Spinal cord (tissue), 10 donors: ENCODE measurements around the gene CLIC2. TPM values are rescaled to one million over a fixed set of nuclear protein-coding genes. Genes with fewer than 3 reads are reported as not detected.

Experiments
- DNase-seq, 6 donors: peaks; one replicate each; pipeline versions ENCODE4 v3.0.0 to v3.0.0-alpha.2; 2013 to 2015; ENCODE audit warnings: low spot score in 6 of 6, low read depth in 4 of 6
- H3K27ac ChIP-seq: one replicate; pipeline ENCODE4 v1.5.1; 2013; ENCODE audit warnings: low read depth, low read length, control low read depth
- H3K27me3 ChIP-seq: one replicate; pipeline ENCODE4 v1.6.1; 2013; ENCODE audit warnings: low read length; ENCODE audit not compliant: control insufficient read depth, insufficient read depth
- H3K36me3 ChIP-seq: one replicate; pipeline ENCODE4 v1.6.1; 2013; ENCODE audit warnings: low read length; ENCODE audit not compliant: control insufficient read depth, insufficient read depth
- H3K4me1 ChIP-seq: one replicate; pipeline ENCODE4 v1.6.1; 2013; ENCODE audit warnings: low read length; ENCODE audit not compliant: control insufficient read depth, insufficient read depth
- H3K4me3 ChIP-seq: one replicate; pipeline ENCODE4 v1.5.1; 2013; ENCODE audit warnings: low read depth, low read length, control low read depth
- H3K9me3 ChIP-seq: one replicate; pipeline ENCODE4 v1.6.1; 2013; ENCODE audit warnings: low read length; ENCODE audit not compliant: control insufficient read depth, insufficient read depth
- WGBS: methylation state at CpG from one replicate; pipeline ENCODE4 v1.1.5; 2013; ENCODE audit warnings: missing lambda C conversion rate; ENCODE audit not compliant: insufficient coverage; 5-methylcytosine and 5-hydroxymethylcytosine counted together
- polyA plus RNA-seq, 2 donors: library from polyadenylated mRNA; unstranded; fragments of 120-200 nt; gene quantifications; one replicate each; pipeline ENCODE4 v1.2.1, GENCODE V29; 2013; ENCODE audit not compliant: insufficient read length in 2 of 2
- total RNA-seq, 2 donors: library from RNA; depleted of rRNA in 1 of 2; stranded (reverse); fragments of 120-200 nt in 1 of 2; fragments of >200 nt in 1 of 2; gene quantifications; one replicate each; pipeline versions ENCODE4 v1.2.3 to v1.2.4, GENCODE V29; 2013 to 2014
- donor health status: healthy.

The CLIC2 gene
- total and polyA plus RNA-seq, 4 donors, result 3.6 to 10.2 (median 7.4) TPM

GRCh38 chrX:155266439-155266838 is 68.0 kb downstream of the CLIC2 start:
- Histone ChIP-seq H3K4me3 (no peak overlapping the region), H3K9me3 (no peaks in the 10 kb centered on the region), H3K27ac (no peak overlapping the region), H3K4me1 (no peaks in the 10 kb centered on the region), H3K36me3 (no peaks in the 10 kb centered on the region), H3K27me3 (no peaks in the 10 kb centered on the region)
- no CpG with 5 or more reads among the region's 1 CpG for WGBS
- DNase-seq, result no peak

- no peaks in the 10 kb centered on the region for H3K9me3 ChIP-seq
- no peaks in the 10 kb centered on the region for H3K27me3 ChIP-seq
- 22% methylated on average over 56 of the region's 58 CpGs for WGBS
- H3K27ac ChIP-seq, result no peak within 1 kb of the TSS
- H3K36me3 ChIP-seq, result no peaks in the 10 kb centered on the region
- H3K4me3 ChIP-seq, result peak within 1 kb of the TSS; percentile 49
- DNase-seq, result peak; percentile 22 to 93 (median 48)
- H3K4me1 ChIP-seq, result no peaks in the 10 kb centered on the region
Measured at GRCh38 chrX:155263854-155264628, 70.4 kb downstream of the CLIC2 start, which contains the start of gene RAB39B. TSS of gene RAB39B (minus strand) at chrX:155264491. CDS start at chrX:155264288, 203 bp downstream.

GRCh38 chrX:155262970-155263754 is 71.3 kb downstream of the CLIC2 start:
- Histone ChIP-seq H3K36me3 (no peaks in the 10 kb centered on the region), H3K4me1 (no peaks in the 10 kb centered on the region), H3K9me3 (no peaks in the 10 kb centered on the region), H3K27ac (no peak overlapping the region), H3K27me3 (no peaks in the 10 kb centered on the region), H3K4me3 (peak overlapping the region; percentile 49)
- DNase-seq, result peak in 2 of 6 donors; percentile 4 to 5
- 0% methylated on average over 1 of the region's 5 CpGs for WGBS

GRCh38 chrX:155259752-155260151 is 74.7 kb downstream of the CLIC2 start:
- no peaks in the 10 kb centered on the region for H3K9me3 ChIP-seq
- H3K27ac ChIP-seq, result no peak overlapping the region
- no peak overlapping the region for H3K4me3 ChIP-seq
- no peak for DNase-seq
- H3K4me1 ChIP-seq, result no peaks in the 10 kb centered on the region
- no peaks in the 10 kb centered on the region for H3K36me3 ChIP-seq
- WGBS, result 60% methylated on average over 2 of the region's 3 CpGs
- H3K27me3 ChIP-seq, result no peaks in the 10 kb centered on the region

GRCh38 chrX:155251391-155251790 is 83.0 kb downstream of the CLIC2 start:
- Histone ChIP-seq H3K27me3 (no peaks in the 10 kb centered on the region), H3K4me1 (no peaks in the 10 kb centered on the region), H3K9me3 (no peaks in the 10 kb centered on the region), H3K27ac (no peak overlapping the region), H3K36me3 (no peaks in the 10 kb centered on the region), H3K4me3 (no peak overlapping the region)
- WGBS, result no CpG with 5 or more reads among the region's 1 CpG
- DNase-seq, result no peak

- Histone ChIP-seq H3K4me1 (no peaks in the 10 kb centered on the region), H3K27me3 (no peaks in the 10 kb centered on the region), H3K4me3 (no peak overlapping the region), H3K27ac (no peak overlapping the region), H3K9me3 (no peaks in the 10 kb centered on the region), H3K36me3 (no peaks in the 10 kb centered on the region)
- DNase-seq, result no peak
- WGBS, result 48% methylated on average over 4 of the region's 4 CpGs
Measured at GRCh38 chrX:155247497-155247896, 86.9 kb downstream of the CLIC2 start.

GRCh38 chrX:155246748-155247147 is 87.7 kb downstream of the CLIC2 start:
- whole genome bisulfite sequencing, result 73% methylated on average over 1 of the region's 1 CpG
- H3K36me3 ChIP-seq, result no peaks in the 10 kb centered on the region

GRCh38 chrX:155242300-155242699 is 92.1 kb downstream of the CLIC2 start:
- no peak for DNase-seq
- H3K9me3 ChIP-seq, result no peaks in the 10 kb centered on the region
- H3K4me1 ChIP-seq, result no peaks in the 10 kb centered on the region
- H3K4me3 ChIP-seq, result no peak overlapping the region
- no peak overlapping the region for H3K27ac ChIP-seq
- no peaks in the 10 kb centered on the region for H3K36me3 ChIP-seq
- no peaks in the 10 kb centered on the region for H3K27me3 ChIP-seq
- 43% methylated on average over 5 of the region's 5 CpGs for WGBS

More at GRCh38 chrX:155246748-155247147, 87.7 kb downstream of the CLIC2 start:
- no peaks in the 10 kb centered on the region for H3K9me3 ChIP-seq
- no peak overlapping the region for H3K27ac ChIP-seq
- no peaks in the 10 kb centered on the region for H3K27me3 ChIP-seq
- H3K4me3 ChIP-seq, result no peak overlapping the region
- H3K4me1 ChIP-seq, result no peaks in the 10 kb centered on the region
- no peak for DNase-seq

- Histone ChIP-seq H3K27me3 (no peaks in the 10 kb centered on the region), H3K4me1 (no peaks in the 10 kb centered on the region), H3K27ac (no peak overlapping the region), H3K9me3 (no peaks in the 10 kb centered on the region), H3K36me3 (peaks cover 3% of the 10 kb centered on the region), H3K4me3 (no peak overlapping the region)
- WGBS, result 83% methylated on average over 5 of the region's 5 CpGs
- no peak for DNase-seq
Measured at GRCh38 chrX:155237719-155238118, 96.7 kb downstream of the CLIC2 start.
